ENCODE results near the gene LIFR. TPM values are rescaled to one million over a fixed set of nuclear protein-coding genes. Genes with fewer than 3 reads are reported as not detected.

Gene LIFR
- total RNA-seq, 1 donor from 2014 or later: 32.7 TPM

DNA sequence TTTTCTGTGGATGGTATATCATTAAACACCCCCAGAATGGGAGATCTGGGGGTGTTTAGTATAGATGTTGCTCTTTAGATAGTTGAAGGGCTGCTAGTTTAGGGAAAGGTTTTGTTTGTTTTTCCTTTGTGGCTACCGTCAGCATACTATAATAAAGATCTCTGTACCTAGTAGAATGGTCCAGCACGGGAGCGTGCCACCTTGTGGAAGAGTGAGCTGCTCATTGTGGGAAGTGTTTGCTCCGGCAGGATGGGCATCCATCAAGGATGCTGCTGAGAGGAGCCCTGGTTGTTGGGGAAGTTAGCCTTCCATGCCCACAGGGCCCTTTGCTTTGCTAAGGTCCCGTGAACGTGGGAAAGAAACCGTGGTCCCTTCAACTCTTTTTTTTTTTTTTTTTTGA is 113.1 kb downstream of the LIFR start:
- DNase-seq (ENCODE audit: extremely low spot score, unreplicated experiment): no peak
- H3K36me3 Mint-ChIP-seq: no peaks in the 10 kb centered on the region
- peaks cover 13% of the 10 kb centered on the region for H3K4me1 Mint-ChIP-seq (ENCODE audit: unreplicated experiment)
- H3K9me3 Mint-ChIP-seq: no peaks in the 10 kb centered on the region
- H3K27ac Mint-ChIP-seq: no peak overlapping the region
- H3K4me3 Mint-ChIP-seq: no peak overlapping the region
- TF ChIP-seq, protein P1, sequence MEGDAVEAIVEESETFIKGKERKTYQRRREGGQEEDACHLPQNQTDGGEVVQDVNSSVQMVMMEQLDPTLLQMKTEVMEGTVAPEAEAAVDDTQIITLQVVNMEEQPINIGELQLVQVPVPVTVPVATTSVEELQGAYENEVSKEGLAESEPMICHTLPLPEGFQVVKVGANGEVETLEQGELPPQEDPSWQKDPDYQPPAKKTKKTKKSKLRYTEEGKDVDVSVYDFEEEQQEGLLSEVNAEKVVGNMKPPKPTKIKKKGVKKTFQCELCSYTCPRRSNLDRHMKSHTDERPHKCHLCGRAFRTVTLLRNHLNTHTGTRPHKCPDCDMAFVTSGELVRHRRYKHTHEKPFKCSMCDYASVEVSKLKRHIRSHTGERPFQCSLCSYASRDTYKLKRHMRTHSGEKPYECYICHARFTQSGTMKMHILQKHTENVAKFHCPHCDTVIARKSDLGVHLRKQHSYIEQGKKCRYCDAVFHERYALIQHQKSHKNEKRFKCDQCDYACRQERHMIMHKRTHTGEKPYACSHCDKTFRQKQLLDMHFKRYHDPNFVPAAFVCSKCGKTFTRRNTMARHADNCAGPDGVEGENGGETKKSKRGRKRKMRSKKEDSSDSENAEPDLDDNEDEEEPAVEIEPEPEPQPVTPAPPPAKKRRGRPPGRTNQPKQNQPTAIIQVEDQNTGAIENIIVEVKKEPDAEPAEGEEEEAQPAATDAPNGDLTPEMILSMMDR (conservative IDR thresholded peaks at IDR 0.05): no peak
- H3K27me3 Mint-ChIP-seq: peaks cover 12% of the 10 kb centered on the region

DNA sequence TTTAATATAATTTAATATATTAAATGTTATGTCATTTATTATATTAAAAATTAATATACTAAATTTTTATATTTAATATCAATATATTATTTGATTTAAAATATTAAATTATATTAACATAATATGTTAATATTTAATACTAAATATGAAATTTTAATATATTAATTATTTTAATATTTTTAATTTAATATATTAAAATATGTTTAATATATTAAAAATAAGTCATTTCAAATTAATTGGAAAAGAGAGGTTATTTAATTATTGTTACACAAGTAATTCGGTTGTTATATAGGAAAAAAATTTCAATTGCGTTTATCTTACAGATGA is 114.2 kb downstream of the LIFR start:
- TF ChIP-seq, protein P1 (conservative IDR thresholded peaks at IDR 0.05): no peak
- H3K36me3 Mint-ChIP-seq: no peaks in the 10 kb centered on the region
- DNase-seq (ENCODE audit: extremely low spot score, unreplicated experiment): no peak
- H3K27ac Mint-ChIP-seq: no peak overlapping the region
- H3K4me3 Mint-ChIP-seq: no peak overlapping the region
- H3K27me3 Mint-ChIP-seq: peaks cover 12% of the 10 kb centered on the region
- peaks cover 13% of the 10 kb centered on the region for H3K4me1 Mint-ChIP-seq (ENCODE audit: unreplicated experiment)
- no peaks in the 10 kb centered on the region for H3K9me3 Mint-ChIP-seq

DNA sequence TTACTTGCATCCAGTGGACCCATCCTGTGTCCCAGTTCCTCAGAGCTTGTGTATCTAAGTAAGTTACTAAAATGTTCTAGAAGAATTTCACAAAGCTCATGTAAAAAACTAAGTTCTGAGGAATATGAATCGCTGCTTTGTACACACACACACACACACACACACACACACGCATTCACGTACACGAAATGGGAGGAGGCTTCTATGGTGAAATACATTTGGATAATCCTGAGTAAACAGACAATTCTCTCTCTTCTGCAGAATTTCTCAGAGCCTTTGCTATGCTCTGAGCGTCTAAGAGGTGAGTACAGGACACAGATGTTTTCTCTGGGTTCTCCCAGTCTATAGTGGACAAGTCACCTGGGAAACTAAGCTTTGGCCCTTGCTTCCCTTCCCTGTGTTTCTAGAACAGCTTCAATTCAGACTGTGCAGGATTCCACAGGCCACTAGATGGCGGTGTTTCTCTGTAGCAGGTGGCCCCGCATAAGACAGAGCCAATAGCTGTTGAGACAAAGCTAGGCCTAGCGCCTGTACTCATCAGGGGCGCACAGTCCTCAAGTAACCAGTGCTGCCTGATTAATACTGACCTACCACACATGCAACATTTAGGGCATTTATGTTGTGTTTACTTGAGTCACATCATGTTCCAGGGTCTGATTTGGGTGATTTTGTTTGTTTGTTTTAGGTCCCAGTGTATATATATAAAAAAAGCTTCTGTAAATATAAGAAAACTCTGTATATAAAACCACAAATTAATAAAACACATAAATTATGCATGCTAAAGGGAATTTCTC is 114.8 kb downstream of the LIFR start:
- peaks cover under 1% of the 10 kb centered on the region for H3K9me3 Mint-ChIP-seq

DNA sequence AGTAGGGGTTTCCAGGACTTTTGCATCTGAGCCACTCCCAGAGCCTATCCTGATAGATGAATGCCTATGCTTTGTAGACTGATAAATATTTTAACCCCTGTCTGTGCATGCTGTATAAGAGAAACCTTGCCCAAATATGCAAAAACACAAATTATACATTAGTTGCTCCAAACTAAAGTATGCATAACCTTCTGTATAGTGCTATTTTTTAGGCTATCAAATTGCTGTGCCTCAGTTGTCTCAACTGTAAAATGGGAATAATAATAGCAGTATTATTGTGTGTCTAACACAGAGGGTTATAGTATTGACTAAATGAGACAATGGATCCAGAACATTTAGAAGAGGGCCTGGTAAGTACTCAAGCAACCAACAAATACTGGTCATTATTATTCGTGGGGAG is 117.7 kb downstream of the LIFR start:
- Mint-ChIP-seq H3K4me3 (no peak overlapping the region), H3K36me3 (no peaks in the 10 kb centered on the region), H3K27me3 (peaks cover 12% of the 10 kb centered on the region), H3K27ac (no peak overlapping the region), H3K4me1 (ENCODE audit: unreplicated experiment) (peaks cover 23% of the 10 kb centered on the region), H3K9me3 (peaks cover 4% of the 10 kb centered on the region)
- TF ChIP-seq, protein P1 (conservative IDR thresholded peaks at IDR 0.05): no peak
- no peak for DNase-seq (ENCODE audit: extremely low spot score, unreplicated experiment)

More for the DNA sequence above, 114.8 kb downstream of the LIFR start:
- Mint-ChIP-seq H3K36me3 (no peaks in the 10 kb centered on the region), H3K4me1 (ENCODE audit: unreplicated experiment) (peaks cover 16% of the 10 kb centered on the region), H3K27ac (no peak overlapping the region), H3K27me3 (peaks cover 12% of the 10 kb centered on the region), H3K4me3 (no peak overlapping the region)
- DNase-seq (ENCODE audit: extremely low spot score, unreplicated experiment): peak; percentile 87
- TF ChIP-seq, protein P1 (conservative IDR thresholded peaks at IDR 0.05): peak; percentile 99

DNA sequence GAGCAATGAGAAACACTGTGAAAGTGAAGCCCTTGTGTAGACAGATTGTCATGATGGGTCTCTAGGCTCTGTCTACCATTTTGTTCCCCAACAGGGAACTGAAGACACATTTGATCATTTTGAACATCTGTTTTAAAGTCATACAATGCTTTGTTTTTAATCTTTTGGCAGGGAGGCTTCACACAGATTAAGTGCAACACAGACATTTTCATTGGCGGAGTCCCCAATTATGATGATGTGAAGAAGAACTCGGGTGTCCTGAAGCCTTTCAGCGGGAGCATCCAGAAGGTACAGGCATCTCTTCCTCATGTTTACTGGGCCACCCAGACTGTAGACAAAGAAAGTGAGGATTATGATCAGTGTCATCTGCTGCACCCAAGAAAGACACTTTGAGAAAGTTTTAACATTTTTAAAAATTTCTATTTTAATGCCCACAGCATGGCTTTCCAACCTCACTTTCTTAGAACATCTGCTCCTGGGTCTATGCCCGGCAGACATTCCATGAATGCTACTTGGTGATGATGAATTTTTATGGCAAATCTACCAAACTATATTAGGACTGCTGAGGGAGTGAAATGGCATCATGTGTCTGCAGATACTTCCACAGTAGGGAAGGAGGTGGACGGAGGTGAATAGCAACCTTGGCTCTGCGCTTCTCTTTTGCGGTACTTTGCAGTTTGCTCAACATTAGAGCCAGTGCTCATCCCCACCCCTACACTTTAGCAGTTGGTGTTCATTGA is 121.3 kb downstream of the LIFR start:
- Mint-ChIP-seq H3K36me3 (no peaks in the 10 kb centered on the region), H3K27ac (no peak overlapping the region), H3K4me3 (no peak overlapping the region), H3K4me1 (ENCODE audit: unreplicated experiment) (peaks cover 24% of the 10 kb centered on the region), H3K27me3 (peaks cover 6% of the 10 kb centered on the region), H3K9me3 (peaks cover 4% of the 10 kb centered on the region)
- TF ChIP-seq, protein P1 (conservative IDR thresholded peaks at IDR 0.05): no peak
- DNase-seq (ENCODE audit: extremely low spot score, unreplicated experiment): no peak

All from type B pancreatic cell (in vitro differentiated cells).